ENCODE measurements around the gene EEF1A1. TPM values are rescaled to one million over a fixed set of nuclear protein-coding genes. Genes with fewer than 3 reads are reported as not detected.
"Not testable (repeated sequence)": the region's sequence is repeated elsewhere in the genome, so short reads cannot be mapped to it uniquely, and the experiment has no call there.

Gene EEF1A1
- total and polyA plus RNA-seq, 2 of the 4 experiments (the other 2 are of a cell fraction): 14,757 to 30,152 TPM

- H3K14ac ChIP-seq (replicated peaks; ENCODE audit: low read depth, low read length); H3K36me3 ChIP-seq (ENCODE audit: control insufficient read depth, insufficient read depth, low read length); H4K5ac ChIP-seq (ENCODE audit: low read depth, low read length); H2AK9ac ChIP-seq (replicated peaks; ENCODE audit: low read depth, low read length, poor library complexity); H3K4me2 ChIP-seq (ENCODE audit: low read depth, low read length); DNase-seq; H2BK5ac ChIP-seq (ENCODE audit: low read depth, low read length, poor library complexity, severe bottlenecking); H3K9me1 ChIP-seq (ENCODE audit: insufficient read depth, low read length); H3K79me1 ChIP-seq (ENCODE audit: low read depth in 1 of 2, low read length in 2 of 2); dilution Hi-C loops (cut with HindIII; ENCODE audit: low sequenced_read_pairs, unreplicated experiment); H3K4me1 ChIP-seq (ENCODE audit: control insufficient read depth, insufficient read depth, low read length); H3K4me3 ChIP-seq (ENCODE audit: insufficient read depth, low read depth, low read length); H3K27me3 ChIP-seq (ENCODE audit: control insufficient read depth, insufficient read depth, low read length); H2BK120ac ChIP-seq (ENCODE audit: low read depth, low read length); H4K20me1 ChIP-seq (ENCODE audit: insufficient read depth, low read length); H3K23ac ChIP-seq (ENCODE audit: low read depth, low read length); H2BK15ac ChIP-seq (ENCODE audit: low read depth, low read length); ATAC-seq (ENCODE audit: low read depth); H4K8ac ChIP-seq (ENCODE audit: low read depth in 2 of 2, low read length in 2 of 2); H3K18ac ChIP-seq (ENCODE audit: low read depth, low read length); H2AFZ ChIP-seq (replicated peaks; ENCODE audit: low read length, poor library complexity); H2BK20ac ChIP-seq (ENCODE audit: low read depth, low read length); H2AK5ac ChIP-seq (ENCODE audit: low read depth, low read length); in situ Hi-C loops (cut with MboI; ENCODE audit: low sequenced_read_pairs); H3K4ac ChIP-seq (ENCODE audit: low read depth, low read length); H3K9ac ChIP-seq (ENCODE audit: low read depth, low read length); intact Hi-C loops (cut with micrococcal nuclease); BruUV-seq (replicated peaks); H4K91ac ChIP-seq (ENCODE audit: insufficient read depth, low read depth, low read length); POLR2A ChIA-PET (ENCODE audit: unreplicated experiment); H3K56ac ChIP-seq (ENCODE audit: extremely low read depth, insufficient read depth, low read length); H3K27ac ChIP-seq (ENCODE audit: insufficient read depth, low read length); H3K9me3 ChIP-seq (ENCODE audit: control insufficient read depth, insufficient read depth, low read length): not testable (repeated sequence)
- CTCF ChIA-PET: interaction anchor here (0.6 to 1.5 kb wide), 2 partner anchors 11 to 130 kb away, joined by 3 read pairs; no protein-coding TSS in a partner anchor
- WGBS, 2 experiments (ENCODE audit: extremely low coverage in 2 of 2, insufficient read length in 1 of 2): 90% methylated on average over 2 of the region's 12 CpGs; no CpG with 5 or more reads in 1 of the 2 experiments
Observed at GRCh38 chr6:73559399-73559794, 38.6 kb upstream of the EEF1A1 start.

Data from IMR-90 (cell line).